A172 (cell line): ENCODE results near the gene NELL2. TPM values are rescaled to one million over a fixed set of nuclear protein-coding genes. Genes with fewer than 3 reads are reported as not detected.

Experiments used
- DNase-seq: peaks from one replicate; pipeline ENCODE4 v3.0.0-alpha.2; 2015; ENCODE audit warnings: low spot score
- total RNA-seq: library from RNA; depleted of rRNA; stranded (reverse); fragments of >200 nt; shearing (Covaris generic); gene quantifications from 2 replicates; pipeline ENCODE4 v1.2.3, GENCODE V29; 2014

The NELL2 gene
- total RNA-seq, 1 experiment from 2014 or later, result 3.8 TPM

DNA sequence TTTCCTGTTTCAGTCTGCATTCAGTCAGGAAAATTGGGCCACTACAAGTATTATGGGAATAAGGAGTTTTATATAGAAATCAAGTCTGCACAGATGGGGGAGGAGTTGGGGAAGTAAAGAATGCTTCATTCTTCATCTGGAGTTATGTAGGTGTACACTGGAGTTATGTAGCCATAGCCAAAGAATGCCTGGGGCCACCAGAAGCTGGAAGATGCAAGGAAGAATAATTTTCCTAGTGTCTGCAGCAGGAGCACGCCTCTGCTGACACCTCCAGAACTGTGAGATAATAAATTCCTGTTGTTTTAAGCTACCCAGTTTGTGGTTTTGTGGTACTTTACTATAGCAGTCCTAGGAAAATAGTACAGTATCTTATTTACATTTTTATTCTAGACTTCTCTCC is 333.4 kb downstream of the NELL2 start:
- no peak for DNase-seq

DNA sequence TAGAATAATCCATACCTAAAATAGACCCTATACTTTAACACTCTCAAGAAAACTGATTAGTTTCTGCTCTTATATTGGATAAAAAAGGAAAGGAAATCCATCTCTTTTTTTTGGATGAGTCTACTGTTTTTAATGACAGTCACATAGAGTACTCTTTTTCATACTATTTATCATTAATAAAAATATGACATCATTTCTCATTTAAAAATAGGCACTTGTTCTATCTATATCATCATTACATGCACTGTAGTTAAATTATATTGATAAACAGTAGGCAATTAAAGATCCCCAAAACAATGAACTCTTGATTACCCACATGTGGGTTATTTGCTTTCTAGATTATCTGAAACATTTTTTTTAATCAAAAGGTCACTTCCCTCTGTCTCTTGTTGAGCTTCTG is 338.8 kb downstream of the NELL2 start:
- no peak for DNase-seq

DNA sequence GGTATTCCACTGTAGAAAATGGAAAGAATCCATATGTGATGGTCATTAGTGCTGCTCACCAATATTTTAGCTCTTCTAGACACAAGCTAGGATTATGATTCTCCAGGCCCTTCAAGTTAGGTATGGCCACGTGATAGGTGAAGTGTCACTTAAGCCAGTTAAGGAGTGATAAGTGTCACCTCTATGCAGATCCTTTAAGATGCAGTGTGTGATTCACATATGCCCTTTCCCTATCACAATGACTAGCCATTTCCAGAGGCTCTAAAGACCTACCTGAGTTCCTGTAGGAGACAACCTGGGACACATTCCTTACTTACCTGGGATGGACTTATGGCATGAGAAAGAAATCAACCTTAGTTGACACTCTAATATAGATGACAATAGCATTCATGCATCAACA is 343.2 kb downstream of the NELL2 start:
- DNase-seq, result no peak

DNA sequence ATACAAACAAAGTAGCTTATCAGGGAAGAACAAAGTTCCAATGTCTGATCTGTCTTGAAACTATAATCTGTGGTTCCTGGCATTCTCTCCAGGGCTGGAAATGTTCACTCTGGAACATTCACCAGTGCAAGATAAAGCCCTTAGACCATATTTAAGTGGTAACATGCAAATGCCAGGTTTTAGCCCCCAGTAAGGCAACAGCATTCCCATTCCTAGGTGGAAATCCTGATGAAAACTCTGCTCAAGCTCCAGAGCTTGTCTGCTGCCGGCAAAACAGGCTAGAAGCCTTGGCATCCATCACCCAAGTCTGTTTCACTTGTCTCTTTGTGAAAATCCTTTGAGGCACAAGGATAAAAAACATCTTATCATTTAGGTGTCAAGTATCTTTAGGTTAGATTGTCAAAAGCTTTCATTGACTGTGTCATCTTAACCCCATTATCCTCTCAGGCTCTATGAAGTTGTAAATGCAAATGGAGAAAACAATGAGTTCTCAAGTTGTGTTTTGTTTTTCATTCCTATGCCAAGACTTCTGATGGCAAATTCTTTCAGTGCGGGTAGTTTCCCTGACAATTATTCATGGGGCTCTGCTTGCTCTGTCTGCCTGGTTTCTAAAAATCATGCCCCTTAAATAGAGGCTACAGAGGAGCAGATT is 344.7 kb downstream of the NELL2 start:
- DNase-seq, result no peak

DNA sequence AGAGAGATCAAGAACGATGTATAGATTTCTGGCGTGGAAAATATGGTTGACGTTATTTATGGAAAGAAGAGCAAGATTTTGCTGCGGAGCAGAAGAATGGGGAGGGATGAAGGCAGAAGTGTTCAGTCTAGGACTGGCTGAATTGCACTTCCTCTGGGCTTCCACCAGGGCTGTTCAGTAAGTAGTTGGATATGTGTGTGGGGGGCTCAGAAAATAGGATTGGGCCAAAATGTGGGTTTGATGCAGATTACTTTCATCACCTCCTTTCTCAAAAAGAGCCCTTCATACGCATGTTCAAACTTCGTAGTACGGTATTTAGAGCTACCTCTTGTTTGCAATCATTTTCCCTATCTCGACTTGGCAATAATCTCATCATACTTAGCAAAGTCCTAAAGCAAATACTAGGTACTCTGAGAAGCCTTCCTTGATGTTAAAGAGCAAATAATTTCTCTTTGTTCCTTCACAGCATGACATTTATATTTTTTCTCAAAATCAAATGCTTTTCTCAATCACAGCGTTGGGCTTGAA is 349.4 kb downstream of the NELL2 start:
- DNase-seq, result no peak

DNA sequence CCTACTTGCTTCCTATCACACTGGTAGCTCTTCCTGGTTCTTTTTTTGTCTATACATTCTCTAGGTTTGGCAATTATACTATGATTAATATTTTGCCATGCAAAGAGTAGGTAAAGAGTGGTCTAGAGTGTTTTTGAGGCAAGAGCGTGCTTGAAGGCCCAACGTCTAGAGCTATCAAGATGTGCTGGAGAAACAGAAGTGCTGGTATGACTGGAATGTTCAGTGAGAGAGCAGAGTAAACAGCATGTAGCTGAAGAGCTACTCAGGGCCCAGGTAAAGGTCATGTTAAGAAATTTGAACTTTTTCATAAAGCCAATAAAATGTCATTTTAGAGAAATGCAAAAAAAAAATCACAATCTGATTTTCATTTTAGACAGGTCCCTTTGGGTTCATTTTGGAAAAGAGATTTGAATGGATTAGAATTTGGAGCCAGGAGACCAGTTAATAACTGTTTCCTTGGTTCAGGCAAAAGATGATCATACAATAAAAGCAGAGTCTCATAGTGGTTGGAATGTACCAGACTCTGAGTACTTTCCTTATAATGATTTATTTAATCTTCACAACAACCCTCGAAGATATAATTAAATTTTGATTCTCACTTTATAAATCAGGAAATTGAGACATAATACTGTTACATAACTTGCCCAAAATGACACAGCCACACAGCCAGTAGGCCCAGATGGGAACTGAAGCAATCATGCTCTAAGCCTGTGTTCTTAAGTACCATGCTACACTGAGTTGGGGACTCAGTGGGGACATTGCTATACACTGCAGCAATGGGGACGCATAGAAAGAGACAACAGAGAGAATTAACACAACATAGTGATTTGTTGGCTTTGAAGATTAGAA is 350.1 kb downstream of the NELL2 start:
- DNase-seq, result no peak

DNA sequence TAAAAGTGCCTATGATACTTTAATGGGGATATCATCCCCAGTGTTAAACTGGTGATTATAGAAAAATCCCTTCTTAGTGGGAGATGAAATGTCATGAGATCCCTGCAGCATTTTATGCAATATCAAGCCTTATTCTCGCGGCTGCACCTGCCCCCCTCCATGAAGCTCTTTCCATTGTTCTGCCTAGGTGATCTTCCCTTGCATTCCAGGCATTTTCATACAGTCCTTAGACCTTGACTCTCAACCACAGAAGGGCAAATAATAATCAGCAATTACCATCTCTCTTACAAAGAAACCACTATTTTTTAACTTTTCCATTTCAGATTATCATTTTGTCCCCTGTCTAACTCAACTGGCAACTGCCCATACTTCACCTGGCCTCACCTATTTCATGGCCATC is 352.3 kb downstream of the NELL2 start:
- DNase-seq, result no peak

DNA sequence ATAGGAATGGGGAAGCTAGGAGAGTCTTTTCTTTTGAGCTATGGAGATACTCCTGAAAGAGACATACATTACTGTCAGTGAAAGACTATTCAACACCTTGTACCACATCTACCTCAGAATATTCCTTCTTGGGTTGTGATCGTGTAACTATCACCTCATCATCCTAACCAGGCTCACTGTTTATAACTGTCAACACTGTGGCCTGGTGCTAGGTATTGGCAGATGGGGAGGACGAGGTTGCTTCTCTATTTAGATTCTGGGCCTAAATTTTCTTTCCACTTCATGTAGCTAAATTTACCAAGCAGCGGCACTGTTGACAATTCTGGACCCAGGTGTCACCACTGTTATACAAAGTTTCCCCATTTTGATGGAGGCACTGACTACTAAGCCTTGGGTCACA is 354.4 kb downstream of the NELL2 start:
- DNase-seq, result no peak

DNA sequence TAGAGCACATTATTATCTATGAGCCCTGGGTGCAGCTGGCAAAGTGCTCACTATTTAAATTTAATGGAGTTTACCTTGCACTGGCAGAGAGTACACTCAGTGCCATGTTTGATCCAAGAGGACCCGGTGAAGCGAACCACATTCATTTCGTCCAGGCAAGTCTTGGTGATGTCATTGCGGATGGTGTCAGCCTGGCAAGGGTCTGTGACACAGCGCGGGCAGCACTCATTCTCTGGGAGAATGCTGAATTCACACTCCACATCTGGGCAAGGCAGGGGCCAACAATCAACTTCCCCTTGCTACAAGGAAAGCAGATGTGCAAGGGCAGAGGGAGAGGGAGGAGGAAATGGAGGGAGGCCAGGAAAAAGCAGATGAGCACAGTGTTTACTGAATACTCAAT is 356.2 kb downstream of the NELL2 start:
- no peak for DNase-seq

DNA sequence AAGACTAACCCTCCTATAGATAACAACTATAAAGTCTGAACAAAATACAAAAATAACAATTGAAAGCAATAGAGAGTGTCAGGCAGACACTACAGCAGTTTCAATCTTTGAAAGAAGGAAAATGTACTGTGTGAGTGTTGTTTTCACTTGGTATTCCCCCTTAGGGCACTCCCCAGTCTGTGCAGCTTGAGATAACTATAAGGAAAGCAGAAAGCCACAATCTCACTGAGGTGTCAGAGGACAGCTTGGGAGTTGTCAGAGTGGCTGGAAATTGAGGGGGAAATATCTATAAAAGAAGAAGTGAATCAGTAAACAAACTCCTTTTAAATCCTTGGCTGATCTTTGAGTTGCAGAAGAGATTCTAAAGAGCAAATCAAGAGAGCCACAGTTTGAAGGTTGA is 364.8 kb downstream of the NELL2 start:
- DNase-seq, result no peak

DNA sequence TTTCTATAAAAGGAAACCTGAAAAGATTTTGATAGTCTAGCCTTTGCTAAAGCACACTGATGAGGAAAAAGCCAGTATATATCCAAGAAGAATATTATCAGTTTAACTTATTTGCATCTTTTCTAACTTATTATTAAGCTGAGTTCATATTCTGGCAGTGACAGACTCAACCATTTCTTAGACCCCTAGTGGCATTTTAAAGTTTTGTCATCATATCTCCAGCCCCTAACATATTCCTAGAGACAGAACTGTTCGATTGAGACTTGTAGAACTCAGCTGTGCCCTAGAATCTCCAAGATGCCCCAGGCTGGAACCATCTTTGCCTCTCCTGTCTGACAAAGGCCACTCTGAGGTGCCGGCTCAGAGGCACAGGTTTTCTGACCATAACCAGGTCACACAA is 365.6 kb downstream of the NELL2 start:
- DNase-seq, result no peak

DNA sequence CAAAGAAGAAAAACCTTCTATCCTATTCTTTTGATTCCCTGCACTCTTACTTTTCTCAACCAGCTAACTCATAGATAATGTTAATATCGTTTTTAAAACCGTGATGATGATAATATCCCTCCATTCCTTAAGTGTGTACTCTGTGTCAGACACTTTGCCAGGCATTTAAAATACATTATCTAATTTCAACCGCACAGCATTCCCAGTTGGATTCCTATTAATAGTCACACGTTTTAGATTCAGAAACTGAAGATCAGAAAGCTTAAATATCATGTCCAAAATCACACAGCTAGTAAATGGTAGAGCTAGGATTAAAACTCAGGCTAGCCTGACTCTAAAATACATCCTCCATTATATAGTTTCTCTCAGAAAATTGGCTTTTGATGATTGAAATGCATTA is 366.0 kb downstream of the NELL2 start:
- no peak for DNase-seq

DNA sequence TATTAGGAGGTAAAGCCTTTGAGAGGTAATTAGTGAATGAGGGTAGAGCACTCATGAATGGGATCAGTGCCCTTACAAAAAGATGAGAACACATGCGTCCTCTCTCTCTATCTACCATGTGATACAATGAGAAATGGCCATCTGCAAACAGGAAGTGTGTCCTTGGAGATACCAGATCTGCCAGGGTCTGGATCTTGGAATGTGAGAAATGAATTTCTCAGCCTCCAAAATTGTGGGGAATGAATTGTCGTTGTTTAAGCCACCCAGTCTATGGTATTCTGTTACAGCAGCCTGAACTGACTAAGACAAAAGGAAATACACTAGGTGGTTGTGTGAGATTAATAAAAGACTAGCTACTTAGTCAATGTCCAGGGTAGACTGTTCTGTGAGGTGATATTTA is 366.6 kb downstream of the NELL2 start:
- DNase-seq, result no peak

DNA sequence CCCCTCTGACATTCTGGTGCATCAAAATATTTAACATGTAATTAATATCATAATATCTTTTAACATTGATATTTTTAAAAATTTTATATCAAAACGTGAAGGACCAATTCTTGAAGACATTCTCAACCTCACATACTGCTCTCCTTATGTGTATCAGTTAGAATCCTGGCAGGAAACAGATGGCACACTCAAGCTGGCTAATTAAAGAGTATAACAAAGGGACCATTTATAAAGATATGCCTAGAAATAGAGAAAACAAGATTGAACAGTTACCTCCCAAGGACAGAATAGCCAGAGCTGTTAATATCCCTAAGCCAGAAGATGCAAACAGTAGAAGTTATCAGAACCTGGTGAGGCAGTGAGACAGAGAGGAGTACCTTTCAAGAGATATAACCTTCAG is 368.7 kb downstream of the NELL2 start:
- no peak for DNase-seq

DNA sequence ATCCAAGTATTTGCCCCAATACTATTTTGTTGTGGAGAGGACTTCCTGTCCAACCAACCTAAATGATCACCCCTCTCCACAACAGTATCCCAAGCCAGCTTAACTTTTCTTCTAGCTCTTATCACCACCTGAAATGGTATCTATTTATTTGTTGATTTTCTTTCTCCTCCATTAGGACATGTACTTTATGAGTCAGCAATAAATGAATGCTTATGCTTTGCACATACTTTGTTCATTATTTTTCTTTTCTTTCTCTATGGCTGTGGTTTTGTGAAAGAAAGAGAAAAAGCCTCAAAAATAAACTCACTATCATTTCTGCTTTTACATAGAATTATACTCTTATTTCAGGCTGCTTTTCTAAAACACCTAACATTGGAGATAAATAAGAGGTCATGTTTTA is 371.3 kb downstream of the NELL2 start:
- no peak for DNase-seq

DNA sequence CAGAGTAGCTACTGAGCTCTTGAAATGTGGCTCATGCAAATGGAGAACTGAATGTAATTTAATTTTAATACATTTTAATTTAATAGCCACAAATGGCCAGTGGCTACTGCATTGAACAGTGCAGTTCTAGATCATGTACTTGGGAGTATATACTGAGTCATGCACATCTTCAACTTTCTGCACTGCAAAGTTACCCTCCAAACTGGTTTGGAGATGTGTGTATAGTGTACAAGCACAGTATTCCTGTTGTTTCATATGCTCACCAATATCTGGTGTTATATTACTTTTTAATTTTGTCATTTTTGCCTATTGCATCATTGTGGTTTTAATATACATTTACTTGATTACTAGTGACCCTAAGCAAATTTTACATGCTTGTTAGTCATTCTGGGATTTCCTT is 372.8 kb downstream of the NELL2 start:
- no peak for DNase-seq

DNA sequence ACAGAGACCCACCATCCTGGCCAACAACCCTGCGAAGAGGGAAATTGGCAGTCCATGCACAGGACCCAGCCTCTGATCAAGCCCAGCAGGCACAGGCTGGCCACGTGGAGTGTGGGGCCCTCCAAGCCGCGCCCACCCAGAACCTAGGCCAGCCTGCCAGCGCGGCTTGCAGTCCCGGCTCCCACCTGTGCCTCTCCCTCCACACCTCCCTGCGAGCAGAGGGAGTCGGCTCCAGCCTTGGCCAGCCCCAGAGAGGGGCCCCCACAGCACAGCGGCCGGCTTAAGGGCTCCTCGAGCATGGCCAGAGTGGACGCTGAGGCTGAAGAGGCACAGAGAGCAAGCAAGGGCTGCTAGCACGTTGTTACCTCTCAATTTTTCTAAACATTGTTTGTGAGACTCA is 373.4 kb downstream of the NELL2 start:
- DNase-seq, result no peak

DNA sequence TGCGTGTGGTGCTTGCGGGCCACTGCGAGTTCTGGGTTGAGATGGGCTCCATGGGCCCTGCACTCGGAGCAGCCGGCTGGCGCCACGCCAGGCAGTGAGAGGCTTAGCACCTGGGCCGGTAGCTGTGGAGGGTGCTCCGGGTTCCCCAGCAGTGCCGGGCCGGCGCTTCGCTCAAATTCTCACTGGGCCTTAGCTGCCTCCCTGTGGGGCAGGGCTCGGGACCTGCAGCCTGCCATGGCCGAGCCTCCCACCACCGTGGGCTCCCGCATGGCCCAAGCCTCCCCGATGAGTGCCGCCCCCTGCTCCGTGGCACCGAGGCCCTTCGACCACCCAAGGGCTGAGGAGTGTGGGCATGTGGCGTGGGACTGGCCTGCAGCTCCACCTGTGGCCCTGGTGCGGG is 375.7 kb downstream of the NELL2 start:
- no peak for DNase-seq

DNA sequence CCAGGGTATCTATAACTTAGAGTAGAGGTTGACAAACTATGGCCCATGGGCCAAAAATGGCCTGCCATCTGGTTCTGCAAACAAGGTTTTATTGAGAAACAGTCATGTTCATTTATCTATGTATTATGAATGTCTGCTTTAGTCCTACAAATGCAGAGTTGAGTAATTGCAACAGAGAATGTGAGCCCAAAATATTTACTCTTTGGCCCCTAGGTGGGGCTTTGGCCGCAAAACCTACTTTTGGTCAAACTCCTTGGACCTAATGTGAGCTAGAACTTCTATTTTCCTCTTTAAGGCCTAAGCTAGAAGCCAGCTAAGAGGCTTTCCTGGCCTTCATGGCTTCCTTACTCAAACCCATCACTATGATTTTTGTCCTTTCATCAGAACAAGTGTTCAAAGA is 379.1 kb downstream of the NELL2 start:
- no peak for DNase-seq

DNA sequence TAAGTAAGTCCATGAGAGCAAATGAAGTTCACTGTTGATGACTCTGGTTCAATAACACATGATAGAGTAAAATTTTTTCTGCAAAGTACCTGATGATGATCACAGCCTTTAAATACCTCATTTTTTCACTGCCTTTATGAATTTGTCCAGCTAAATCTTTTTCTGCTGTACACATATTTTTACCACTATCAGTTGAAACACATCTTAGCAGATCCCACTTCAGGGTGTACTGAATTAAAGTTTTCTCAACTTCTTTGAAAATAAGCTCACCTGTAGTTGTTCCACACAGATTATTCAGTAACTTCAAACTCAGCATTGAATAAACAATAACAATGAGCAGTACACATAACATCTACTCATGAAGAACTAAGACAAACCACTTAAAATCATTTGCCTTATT is 385.9 kb downstream of the NELL2 start:
- no peak for DNase-seq

DNA sequence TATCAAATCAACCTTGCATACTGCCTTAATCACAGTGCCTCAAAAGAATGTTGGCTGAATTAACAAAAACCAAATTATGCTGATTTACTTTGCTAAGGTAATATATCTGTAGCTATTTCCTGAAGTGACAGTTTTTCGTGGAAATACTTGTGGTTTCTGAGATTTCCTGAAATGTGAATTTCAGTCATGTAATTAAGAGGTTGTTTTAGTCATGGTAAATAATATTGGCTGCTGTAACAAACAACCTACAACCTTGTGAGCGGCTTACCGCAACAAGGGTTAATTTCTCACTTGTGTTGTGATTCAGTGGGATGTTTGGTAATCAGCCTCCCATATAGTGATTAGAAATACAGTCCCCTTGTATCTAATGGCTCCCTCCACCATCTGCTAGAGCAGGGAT is 387.9 kb downstream of the NELL2 start:
- DNase-seq, result no peak

DNA sequence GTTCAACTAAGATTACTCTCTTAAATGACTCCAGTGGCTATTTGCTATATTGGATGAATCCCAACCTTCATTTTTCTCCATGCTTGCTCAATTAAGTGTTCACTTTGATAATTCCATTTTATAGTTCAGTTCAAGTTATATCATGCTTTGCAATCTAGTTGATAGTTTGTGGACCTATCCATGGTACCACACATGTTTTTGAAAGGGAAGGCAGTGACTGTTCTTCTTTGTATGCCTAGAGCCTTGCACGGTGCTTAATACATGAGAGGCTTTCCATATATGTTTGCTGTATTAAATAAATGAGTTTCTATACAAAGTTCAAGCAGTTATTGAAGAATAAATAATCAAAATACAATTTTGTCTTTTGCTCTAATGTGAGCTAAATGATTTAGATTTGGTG is 391.3 kb downstream of the NELL2 start:
- DNase-seq, result no peak

DNA sequence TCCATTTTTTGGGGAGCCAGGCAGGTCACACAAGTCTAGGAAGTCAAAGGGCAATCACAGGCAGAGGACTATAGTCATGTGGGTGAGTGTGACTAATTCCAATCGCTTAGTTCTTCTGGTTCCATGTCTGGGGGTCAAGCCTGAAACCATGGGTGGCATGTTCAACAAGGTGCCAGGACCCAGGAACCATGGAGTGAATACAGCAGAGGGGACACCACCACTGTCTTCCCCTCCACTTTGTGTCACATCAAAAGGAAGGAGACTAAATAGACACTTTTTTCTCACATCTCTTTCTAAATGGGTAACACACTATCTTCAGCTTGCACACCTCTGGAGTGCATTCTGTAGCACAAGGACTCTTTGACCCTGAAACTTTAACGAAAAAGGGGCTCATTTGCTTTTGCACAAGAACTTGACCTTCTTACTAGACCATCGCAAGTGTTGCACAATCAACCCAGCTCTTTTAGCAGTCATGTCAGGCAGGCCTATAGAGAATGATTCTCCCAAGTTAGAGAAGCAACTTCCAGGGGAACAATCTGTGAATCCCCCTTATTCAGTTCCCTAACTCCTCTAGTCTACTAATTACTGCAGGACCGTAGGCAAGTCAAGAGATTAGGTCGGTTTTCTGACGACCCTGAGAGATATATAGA is 398.7 kb downstream of the NELL2 start:
- no peak for DNase-seq
